ENCODE data around the gene EXPH5. TPM values are rescaled to one million over a fixed set of nuclear protein-coding genes. Genes with fewer than 3 reads are reported as not detected.

EXPH5 gene
- total and polyA plus RNA-seq, 9 of the 15 experiments (the other 6 are each of a cell fraction or from before 2014, with no cell fraction given) = 1.3 to 8.5 (median 4.8) TPM

GRCh38 chr11:108556019-108556418 lies 37.5 kb downstream of the EXPH5 start (continued):
- TF ChIP-seq, protein P1, sequence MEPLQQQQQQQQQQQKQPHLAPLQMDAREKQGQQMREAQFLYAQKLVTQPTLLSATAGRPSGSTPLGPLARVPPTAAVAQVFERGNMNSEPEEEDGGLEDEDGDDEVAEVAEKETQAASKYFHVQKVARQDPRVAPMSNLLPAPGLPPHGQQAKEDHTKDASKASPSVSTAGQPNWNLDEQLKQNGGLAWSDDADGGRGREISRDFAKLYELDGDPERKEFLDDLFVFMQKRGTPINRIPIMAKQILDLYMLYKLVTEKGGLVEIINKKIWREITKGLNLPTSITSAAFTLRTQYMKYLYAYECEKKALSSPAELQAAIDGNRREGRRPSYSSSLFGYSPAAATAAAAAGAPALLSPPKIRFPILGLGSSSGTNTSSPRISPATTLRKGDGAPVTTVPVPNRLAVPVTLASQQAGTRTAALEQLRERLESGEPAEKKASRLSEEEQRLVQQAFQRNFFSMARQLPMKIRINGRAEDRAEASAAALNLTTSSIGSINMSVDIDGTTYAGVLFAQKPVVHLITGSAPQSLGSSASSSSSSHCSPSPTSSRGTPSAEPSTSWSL (CRISPR knock-in tag; IDR thresholded peaks at IDR 0.05; ENCODE audit: borderline replicate concordance) = no peak
- TF ChIP-seq ZNF253 (CRISPR knock-in tag; conservative IDR thresholded peaks at IDR 0.05) (no peak), NCOR1 (IDR thresholded peaks at IDR 0.05) (no peak), NR2C2 (CRISPR knock-in tag; IDR thresholded peaks at IDR 0.05) (no peak), NR2C2 (tag; IDR thresholded peaks at IDR 0.05) (no peak), SOX6 (IDR thresholded peaks at IDR 0.05) (peak; percentile 68; the same call in 1 of the 2 replicates), NR2F6 (CRISPR knock-in tag; IDR thresholded peaks at IDR 0.05) (no peak), CBFA2T2 (conservative IDR thresholded peaks at IDR 0.05) (peak; percentile 21; the same call in 1 of the 2 replicates), CXXC5 (CRISPR knock-in tag; IDR thresholded peaks at IDR 0.05) (0 out of 2 replicates have a peak, but pooled peaks have one; percentile 9), FOXK1 (CRISPR knock-in tag; IDR thresholded peaks at IDR 0.05; ENCODE audit: borderline replicate concordance) (no peak), ZNF444 (CRISPR knock-in tag; IDR thresholded peaks at IDR 0.05) (no peak), DIDO1 (tag; IDR thresholded peaks at IDR 0.05; ENCODE audit: low read depth) (no peak), DACH1 (IDR thresholded peaks at IDR 0.05; ENCODE audit: partially characterized antibody) (peak; percentile 18), ZNF146 (CRISPR knock-in tag; IDR thresholded peaks at IDR 0.05; ENCODE audit: unreplicated experiment) (no peak), DMBX1 (CRISPR knock-in tag; IDR thresholded peaks at IDR 0.05; ENCODE audit: borderline replicate concordance) (no peak), RNF219 (CRISPR knock-in tag; IDR thresholded peaks at IDR 0.05) (no peak), ZNF76 (CRISPR knock-in tag; IDR thresholded peaks at IDR 0.05; ENCODE audit: borderline replicate concordance) (no peak), ZNF140 (CRISPR knock-in tag; IDR thresholded peaks at IDR 0.05) (no peak), ELF4 (CRISPR knock-in tag; IDR thresholded peaks at IDR 0.05) (no peak), CBX3 (IDR thresholded peaks at IDR 0.05; ENCODE audit: borderline replicate concordance in 1 of 2, low read length in 2 of 2) (no peak), DPF2 (IDR thresholded peaks at IDR 0.05) (peak; percentile 33; the same call in 1 of the 2 replicates)
- TF ChIP-seq, protein P2, sequence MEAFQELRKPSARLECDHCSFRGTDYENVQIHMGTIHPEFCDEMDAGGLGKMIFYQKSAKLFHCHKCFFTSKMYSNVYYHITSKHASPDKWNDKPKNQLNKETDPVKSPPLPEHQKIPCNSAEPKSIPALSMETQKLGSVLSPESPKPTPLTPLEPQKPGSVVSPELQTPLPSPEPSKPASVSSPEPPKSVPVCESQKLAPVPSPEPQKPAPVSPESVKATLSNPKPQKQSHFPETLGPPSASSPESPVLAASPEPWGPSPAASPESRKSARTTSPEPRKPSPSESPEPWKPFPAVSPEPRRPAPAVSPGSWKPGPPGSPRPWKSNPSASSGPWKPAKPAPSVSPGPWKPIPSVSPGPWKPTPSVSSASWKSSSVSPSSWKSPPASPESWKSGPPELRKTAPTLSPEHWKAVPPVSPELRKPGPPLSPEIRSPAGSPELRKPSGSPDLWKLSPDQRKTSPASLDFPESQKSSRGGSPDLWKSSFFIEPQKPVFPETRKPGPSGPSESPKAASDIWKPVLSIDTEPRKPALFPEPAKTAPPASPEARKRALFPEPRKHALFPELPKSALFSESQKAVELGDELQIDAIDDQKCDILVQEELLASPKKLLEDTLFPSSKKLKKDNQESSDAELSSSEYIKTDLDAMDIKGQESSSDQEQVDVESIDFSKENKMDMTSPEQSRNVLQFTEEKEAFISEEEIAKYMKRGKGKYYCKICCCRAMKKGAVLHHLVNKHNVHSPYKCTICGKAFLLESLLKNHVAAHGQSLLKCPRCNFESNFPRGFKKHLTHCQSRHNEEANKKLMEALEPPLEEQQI (IDR thresholded peaks at IDR 0.05) = no peak
